ENCODE data around the gene MBLAC1.

The MBLAC1 gene

DNA sequence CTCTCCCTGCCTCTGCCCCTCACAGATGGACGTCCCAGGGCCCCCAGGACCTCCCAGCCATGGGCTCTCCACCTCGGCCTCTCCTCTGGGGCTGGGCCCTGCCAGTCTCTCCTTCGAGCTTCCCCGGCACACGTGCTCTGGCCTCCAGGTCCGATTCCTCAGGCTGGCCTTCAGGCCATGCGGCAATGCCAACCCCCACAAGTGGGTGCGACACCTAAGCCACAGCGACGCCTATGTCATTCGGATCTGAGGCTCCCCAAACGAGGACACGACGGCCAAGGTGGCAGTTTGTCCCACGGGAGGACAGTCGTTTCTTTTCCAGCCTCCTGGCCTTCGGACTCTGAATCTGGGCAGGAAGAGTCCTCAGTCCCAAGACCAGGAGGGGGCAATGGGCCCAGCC lies 20.1 kb upstream of the MBLAC1 start:
- no peak for DNase-seq
- WGBS = 96% methylated on average over 17 of the region's 17 CpGs
- Histone ChIP-seq H3K4ac (ENCODE audit: low read depth in 1 of 2, low read length in 2 of 2) (no peak overlapping the region), H3K4me1 (ENCODE audit: control insufficient read depth, insufficient read depth, low read depth, low read length) (peaks cover 9% of the 10 kb centered on the region), H2AK5ac (ENCODE audit: low read length, severe bottlenecking) (no peak overlapping the region), H3K27me3 (ENCODE audit: control insufficient read depth in 1 of 2, insufficient read depth in 1 of 2, low read length in 2 of 2) (no peaks in the 10 kb centered on the region), H3K79me1 (replicated peaks; ENCODE audit: low read length, poor library complexity, severe bottlenecking) (peaks cover 12% of the 10 kb centered on the region), H3K9me3 (ENCODE audit: control insufficient read depth, low read length) (no peaks in the 10 kb centered on the region), H3K4me3 (ENCODE audit: insufficient read depth in 1 of 2, low read depth in 1 of 2, low read length in 2 of 2) (no peak overlapping the region), H3K14ac (ENCODE audit: low read length in 2 of 2) (no peak overlapping the region), H3K18ac (ENCODE audit: low read depth in 1 of 2, low read length in 2 of 2) (no peak overlapping the region), H2BK120ac (ENCODE audit: low read depth, low read length) (no peak overlapping the region), H4K8ac (ENCODE audit: low read length) (no peak overlapping the region), H2BK5ac (ENCODE audit: low read depth, low read length, poor library complexity, severe bottlenecking) (no peak overlapping the region), H2AFZ (ENCODE audit: low read depth, low read length) (no peak overlapping the region), H4K91ac (ENCODE audit: low read length) (no peak overlapping the region), H3K36me3 (ENCODE audit: control insufficient read depth in 1 of 2, insufficient read depth in 2 of 2, low read depth in 1 of 2, low read length in 2 of 2) (peaks cover 72 to 77% of the 10 kb centered on the region in 2 experiments), H2BK12ac (ENCODE audit: low read length in 2 of 2) (no peak overlapping the region), H2BK15ac (ENCODE audit: low read depth, poor library complexity, severe bottlenecking) (no peak overlapping the region), H3K9ac (ENCODE audit: low read length) (no peak overlapping the region), H3K27ac (ENCODE audit: low read length, poor library complexity, severe bottlenecking) (no peak overlapping the region), H3K4me2 (ENCODE audit: low read length, poor library complexity, severe bottlenecking) (no peak overlapping the region), H3K23ac (ENCODE audit: low read length in 2 of 2) (no peak overlapping the region)

DNA sequence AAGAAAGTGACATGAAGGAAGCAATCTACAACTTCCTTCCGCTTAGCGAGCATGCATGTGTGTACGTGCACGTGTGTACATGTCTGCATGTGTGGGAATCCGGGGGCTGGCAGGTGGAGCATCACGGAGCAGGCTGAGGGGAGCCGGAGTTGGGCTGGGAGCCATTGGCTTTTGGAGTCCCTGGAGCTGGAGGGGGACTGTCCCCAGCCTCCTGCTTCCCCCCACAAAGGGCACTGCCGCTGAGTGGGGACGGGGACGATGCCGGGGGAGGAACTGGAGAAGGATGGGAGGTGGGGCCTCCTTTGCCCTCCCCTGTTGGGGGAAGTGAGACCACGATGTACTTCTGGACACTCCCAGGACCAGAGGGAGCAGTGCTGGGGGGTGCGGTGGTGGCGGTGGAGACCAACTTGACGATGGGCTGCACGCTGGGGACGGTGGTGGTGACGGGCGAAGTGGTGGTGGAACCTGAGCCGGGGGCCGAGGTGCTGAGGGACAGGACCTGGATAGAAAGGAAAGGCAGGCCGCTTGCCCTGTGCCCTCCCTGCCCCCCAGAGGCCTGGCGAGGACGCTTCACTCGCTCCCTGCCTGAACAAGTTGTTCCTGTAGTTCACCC lies 19.5 kb upstream of the MBLAC1 start:
- no peak overlapping the region for H3K4me2 ChIP-seq (ENCODE audit: low read length, poor library complexity, severe bottlenecking)
- no peak overlapping the region for H2BK120ac ChIP-seq (ENCODE audit: low read depth, low read length)
- H3K36me3 ChIP-seq (ENCODE audit: control insufficient read depth in 1 of 2, insufficient read depth in 2 of 2, low read depth in 1 of 2, low read length in 2 of 2) = peaks cover 78 to 83% of the 10 kb centered on the region in 2 experiments
- H3K18ac ChIP-seq (ENCODE audit: low read depth in 1 of 2, low read length in 2 of 2) = no peak overlapping the region
- no peak overlapping the region for H3K14ac ChIP-seq (ENCODE audit: low read length in 2 of 2)
- H2AFZ ChIP-seq (ENCODE audit: low read depth, low read length) = no peak overlapping the region
- H3K23ac ChIP-seq (ENCODE audit: low read length in 2 of 2) = no peak overlapping the region
- no peak overlapping the region for H3K4ac ChIP-seq (ENCODE audit: low read depth in 1 of 2, low read length in 2 of 2)
- no peak overlapping the region for H3K9ac ChIP-seq (ENCODE audit: low read length)
- no peak overlapping the region for H2BK5ac ChIP-seq (ENCODE audit: low read depth, low read length, poor library complexity, severe bottlenecking)
- H3K27me3 ChIP-seq (ENCODE audit: control insufficient read depth in 1 of 2, insufficient read depth in 1 of 2, low read length in 2 of 2) = no peaks in the 10 kb centered on the region
- H4K91ac ChIP-seq (ENCODE audit: low read length) = peak overlapping the region; percentile 43
- peaks cover 12% of the 10 kb centered on the region for H3K79me1 ChIP-seq (replicated peaks; ENCODE audit: low read length, poor library complexity, severe bottlenecking)
- H2AK5ac ChIP-seq (ENCODE audit: low read length, severe bottlenecking) = no peak overlapping the region
- 95% methylated on average over 25 of the region's 25 CpGs for WGBS
- peak overlapping the region in 1 of 2 experiments; percentile 23 for H2BK12ac ChIP-seq (ENCODE audit: low read length in 2 of 2)
- no peaks in the 10 kb centered on the region for H3K9me3 ChIP-seq (ENCODE audit: control insufficient read depth, low read length)
- peaks cover 8% of the 10 kb centered on the region for H3K4me1 ChIP-seq (ENCODE audit: control insufficient read depth, insufficient read depth, low read depth, low read length)
- peak overlapping the region; percentile 44 for H2BK15ac ChIP-seq (ENCODE audit: low read depth, poor library complexity, severe bottlenecking)
- H3K4me3 ChIP-seq (ENCODE audit: insufficient read depth in 1 of 2, low read depth in 1 of 2, low read length in 2 of 2) = no peak overlapping the region
- H3K27ac ChIP-seq (ENCODE audit: low read length, poor library complexity, severe bottlenecking) = no peak overlapping the region
- no peak for DNase-seq
- peak overlapping the region; percentile 45 for H4K8ac ChIP-seq (ENCODE audit: low read length)

DNA sequence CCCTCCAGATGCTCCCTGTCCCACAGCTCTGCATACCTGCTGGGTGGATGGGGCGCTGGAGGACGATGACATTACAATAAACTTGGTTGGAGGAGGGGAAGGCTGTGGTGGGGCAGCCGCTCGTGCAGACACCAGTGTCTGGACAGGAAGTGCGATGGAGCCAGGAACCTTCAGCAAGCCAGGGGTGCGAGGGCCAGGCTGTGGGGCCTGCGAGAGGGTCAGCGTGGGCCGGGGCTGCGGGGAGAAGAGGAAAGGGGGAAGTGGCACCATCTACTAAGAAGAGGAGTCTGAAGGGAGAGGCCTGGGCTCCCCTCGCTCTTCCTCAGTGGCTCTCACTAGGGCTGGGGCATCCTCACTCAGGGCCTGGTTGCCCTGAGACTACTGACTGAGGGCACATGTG lies 18.9 kb upstream of the MBLAC1 start:
- Histone ChIP-seq H2BK12ac (ENCODE audit: low read length in 2 of 2) (peak overlapping the region in 1 of 2 experiments; percentile 21), H3K4me3 (ENCODE audit: insufficient read depth in 1 of 2, low read depth in 1 of 2, low read length in 2 of 2) (no peak overlapping the region), H2BK15ac (ENCODE audit: low read depth, poor library complexity, severe bottlenecking) (no peak overlapping the region), H3K36me3 (ENCODE audit: control insufficient read depth in 1 of 2, insufficient read depth in 2 of 2, low read depth in 1 of 2, low read length in 2 of 2) (peaks cover 83 to 88% of the 10 kb centered on the region in 2 experiments), H3K9ac (ENCODE audit: low read length) (no peak overlapping the region), H3K27ac (ENCODE audit: low read length, poor library complexity, severe bottlenecking) (no peak overlapping the region), H3K14ac (ENCODE audit: low read length in 2 of 2) (no peak overlapping the region), H2AK5ac (ENCODE audit: low read length, severe bottlenecking) (no peak overlapping the region), H3K27me3 (ENCODE audit: control insufficient read depth in 1 of 2, insufficient read depth in 1 of 2, low read length in 2 of 2) (no peaks in the 10 kb centered on the region), H2BK5ac (ENCODE audit: low read depth, low read length, poor library complexity, severe bottlenecking) (no peak overlapping the region), H3K18ac (ENCODE audit: low read depth in 1 of 2, low read length in 2 of 2) (peak overlapping the region in 1 of 2 experiments; percentile 43), H4K91ac (ENCODE audit: low read length) (no peak overlapping the region), H3K23ac (ENCODE audit: low read length in 2 of 2) (no peak overlapping the region), H3K79me1 (replicated peaks; ENCODE audit: low read length, poor library complexity, severe bottlenecking) (peaks cover 12% of the 10 kb centered on the region), H3K4ac (ENCODE audit: low read depth in 1 of 2, low read length in 2 of 2) (no peak overlapping the region), H3K9me3 (ENCODE audit: control insufficient read depth, low read length) (no peaks in the 10 kb centered on the region), H2BK120ac (ENCODE audit: low read depth, low read length) (no peak overlapping the region), H3K4me2 (ENCODE audit: low read length, poor library complexity, severe bottlenecking) (no peak overlapping the region), H3K4me1 (ENCODE audit: control insufficient read depth, insufficient read depth, low read depth, low read length) (peaks cover 2% of the 10 kb centered on the region), H4K8ac (ENCODE audit: low read length) (peak overlapping the region; percentile 22), H2AFZ (ENCODE audit: low read depth, low read length) (no peak overlapping the region)
- 70% methylated on average over 11 of the region's 11 CpGs for WGBS
- no peak for DNase-seq

DNA sequence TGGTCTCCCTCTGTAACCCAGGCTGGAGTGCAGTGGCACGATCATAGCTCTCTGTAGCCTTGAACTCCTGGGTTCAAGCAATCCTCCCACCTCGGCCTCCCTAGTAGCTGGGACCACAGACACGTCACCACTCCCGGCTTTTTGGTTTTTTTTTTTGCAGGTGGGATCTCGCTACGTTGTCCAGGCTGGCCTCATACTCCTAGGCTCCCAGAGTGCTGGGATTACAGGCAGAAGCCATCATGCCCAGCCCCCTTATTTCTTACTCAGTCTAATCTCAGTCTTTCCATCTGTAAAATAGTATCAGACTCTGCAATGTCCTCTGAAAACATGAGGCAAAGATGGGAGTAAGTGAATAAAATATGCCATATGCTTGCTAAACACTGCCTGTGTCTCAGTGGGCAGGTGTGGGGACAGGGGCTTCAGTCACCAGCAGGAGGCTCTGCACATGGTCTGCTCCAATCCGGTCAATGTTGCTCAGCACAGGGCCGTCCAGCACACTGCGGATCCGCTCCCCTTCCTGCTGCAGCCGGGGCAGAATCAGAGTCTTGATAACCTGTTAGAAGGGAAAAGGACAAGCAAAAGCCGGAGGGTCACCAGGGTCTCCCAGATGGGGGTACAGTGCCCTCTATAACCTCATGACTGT lies 17.1 kb upstream of the MBLAC1 start:
- DNase-seq = no peak
- H2BK12ac ChIP-seq (ENCODE audit: low read length in 2 of 2) = no peak overlapping the region
- no peak overlapping the region for H3K9ac ChIP-seq (ENCODE audit: low read length)
- H3K18ac ChIP-seq (ENCODE audit: low read depth in 1 of 2, low read length in 2 of 2) = no peak overlapping the region
- peaks cover 88 to 89% of the 10 kb centered on the region in 2 experiments for H3K36me3 ChIP-seq (ENCODE audit: control insufficient read depth in 1 of 2, insufficient read depth in 2 of 2, low read depth in 1 of 2, low read length in 2 of 2)
- no peaks in the 10 kb centered on the region for H3K27me3 ChIP-seq (ENCODE audit: control insufficient read depth in 1 of 2, insufficient read depth in 1 of 2, low read length in 2 of 2)
- no peak overlapping the region for H2BK5ac ChIP-seq (ENCODE audit: low read depth, low read length, poor library complexity, severe bottlenecking)
- peaks cover 17% of the 10 kb centered on the region for H3K79me1 ChIP-seq (replicated peaks; ENCODE audit: low read length, poor library complexity, severe bottlenecking)
- WGBS = 91% methylated on average over 12 of the region's 12 CpGs
- H2AK5ac ChIP-seq (ENCODE audit: low read length, severe bottlenecking) = no peak overlapping the region
- H3K4me2 ChIP-seq (ENCODE audit: low read length, poor library complexity, severe bottlenecking) = no peak overlapping the region
- H3K27ac ChIP-seq (ENCODE audit: low read length, poor library complexity, severe bottlenecking) = no peak overlapping the region
- H4K8ac ChIP-seq (ENCODE audit: low read length) = no peak overlapping the region
- H2BK15ac ChIP-seq (ENCODE audit: low read depth, poor library complexity, severe bottlenecking) = no peak overlapping the region
- no peak overlapping the region for H2BK120ac ChIP-seq (ENCODE audit: low read depth, low read length)
- H4K91ac ChIP-seq (ENCODE audit: low read length) = no peak overlapping the region
- H2AFZ ChIP-seq (ENCODE audit: low read depth, low read length) = no peak overlapping the region
- no peaks in the 10 kb centered on the region for H3K9me3 ChIP-seq (ENCODE audit: control insufficient read depth, low read length)
- no peak overlapping the region for H3K14ac ChIP-seq (ENCODE audit: low read length in 2 of 2)
- no peak overlapping the region for H3K4ac ChIP-seq (ENCODE audit: low read depth in 1 of 2, low read length in 2 of 2)
- H3K4me1 ChIP-seq (ENCODE audit: control insufficient read depth, insufficient read depth, low read depth, low read length) = no peaks in the 10 kb centered on the region
- H3K23ac ChIP-seq (ENCODE audit: low read length in 2 of 2) = no peak overlapping the region
- no peak overlapping the region for H3K4me3 ChIP-seq (ENCODE audit: insufficient read depth in 1 of 2, low read depth in 1 of 2, low read length in 2 of 2)

Data from mesenchymal stem cell (in vitro differentiated cells and primary cell).